Measurements from ENCODE around the gene TMA7.

TMA7 gene

DNA sequence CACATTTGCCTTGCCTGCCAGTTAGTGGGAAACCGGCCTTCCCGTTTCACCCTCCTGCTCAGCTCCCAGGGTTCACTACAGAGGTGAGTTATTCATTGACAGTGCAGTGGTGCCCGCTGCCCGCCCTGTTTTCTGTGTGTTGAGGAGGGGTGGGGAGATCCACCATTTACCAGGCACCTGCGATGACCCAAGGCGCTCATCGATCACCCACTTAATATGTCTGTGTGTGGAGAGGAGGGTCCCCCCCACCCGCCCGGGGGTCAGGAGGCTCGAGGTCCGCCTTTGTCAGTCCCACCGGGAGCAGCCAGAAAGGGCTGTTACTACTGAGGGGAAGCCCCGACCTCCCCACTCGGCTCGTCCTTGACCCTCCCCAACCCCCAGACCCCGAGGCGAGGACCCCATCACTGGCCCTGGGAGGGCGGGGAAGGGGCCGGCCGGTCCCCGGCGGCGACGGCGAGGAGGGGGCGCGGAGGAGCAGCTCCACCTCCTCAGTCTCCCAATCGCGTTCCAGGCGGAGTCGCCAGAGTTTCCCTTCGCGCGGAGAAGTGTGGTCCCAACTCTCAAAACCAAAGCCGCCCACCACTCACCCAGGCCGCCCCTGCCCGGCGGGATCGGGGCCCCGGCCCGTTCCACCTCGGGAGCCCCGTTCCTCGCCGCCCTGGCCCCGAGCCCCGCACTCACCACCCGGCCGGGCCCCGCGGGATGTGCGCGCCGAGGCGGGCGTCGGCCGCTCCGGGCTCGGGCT is 11.3 kb upstream of the TMA7 start:
- DNase-seq (ENCODE audit: extremely low read depth, low read depth): no peak
- peak overlapping the region; percentile 59 for H3K4me3 ChIP-seq (replicated peaks; ENCODE audit: low read depth, low read length)
- TF ChIP-seq, protein P1, sequence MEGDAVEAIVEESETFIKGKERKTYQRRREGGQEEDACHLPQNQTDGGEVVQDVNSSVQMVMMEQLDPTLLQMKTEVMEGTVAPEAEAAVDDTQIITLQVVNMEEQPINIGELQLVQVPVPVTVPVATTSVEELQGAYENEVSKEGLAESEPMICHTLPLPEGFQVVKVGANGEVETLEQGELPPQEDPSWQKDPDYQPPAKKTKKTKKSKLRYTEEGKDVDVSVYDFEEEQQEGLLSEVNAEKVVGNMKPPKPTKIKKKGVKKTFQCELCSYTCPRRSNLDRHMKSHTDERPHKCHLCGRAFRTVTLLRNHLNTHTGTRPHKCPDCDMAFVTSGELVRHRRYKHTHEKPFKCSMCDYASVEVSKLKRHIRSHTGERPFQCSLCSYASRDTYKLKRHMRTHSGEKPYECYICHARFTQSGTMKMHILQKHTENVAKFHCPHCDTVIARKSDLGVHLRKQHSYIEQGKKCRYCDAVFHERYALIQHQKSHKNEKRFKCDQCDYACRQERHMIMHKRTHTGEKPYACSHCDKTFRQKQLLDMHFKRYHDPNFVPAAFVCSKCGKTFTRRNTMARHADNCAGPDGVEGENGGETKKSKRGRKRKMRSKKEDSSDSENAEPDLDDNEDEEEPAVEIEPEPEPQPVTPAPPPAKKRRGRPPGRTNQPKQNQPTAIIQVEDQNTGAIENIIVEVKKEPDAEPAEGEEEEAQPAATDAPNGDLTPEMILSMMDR (IDR thresholded peaks at IDR 0.05; ENCODE audit: low read depth, low read length, missing control alignments): no peak

DNA sequence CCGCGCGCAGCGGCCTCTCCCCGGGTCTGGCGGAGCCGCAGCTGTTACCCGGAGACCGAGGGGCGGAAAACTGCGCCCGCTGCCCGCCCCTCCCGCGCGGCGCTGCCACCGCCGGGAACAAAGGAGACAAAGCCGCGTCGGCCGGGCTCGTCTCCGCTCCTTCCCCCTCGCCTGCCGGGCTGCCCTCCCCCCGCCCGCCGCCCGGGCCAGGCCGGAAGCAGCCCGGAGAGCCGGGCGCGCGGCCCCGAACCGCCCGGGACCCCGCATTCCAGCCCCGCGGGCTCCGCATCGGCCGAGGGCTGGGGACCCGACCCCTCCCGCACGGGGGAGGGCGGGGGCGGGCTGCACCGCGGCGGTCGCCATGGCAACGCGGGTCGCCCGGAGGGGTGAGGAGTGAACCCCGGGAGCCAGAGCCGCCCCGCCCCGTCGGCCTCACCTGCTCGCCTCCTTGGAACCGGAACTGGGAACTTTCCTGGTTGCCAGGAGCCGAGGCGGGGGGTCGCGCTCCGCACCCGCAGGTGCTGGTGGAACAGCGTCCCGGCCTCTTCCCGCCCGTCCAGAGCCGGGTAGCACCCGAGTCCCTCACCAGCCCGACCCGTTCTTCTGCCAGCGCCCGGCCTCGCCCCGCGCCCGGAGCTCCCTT is 10.6 kb upstream of the TMA7 start:
- peak overlapping the region; percentile 59 for H3K4me3 ChIP-seq (replicated peaks; ENCODE audit: low read depth, low read length)
- no peak for DNase-seq (ENCODE audit: extremely low read depth, low read depth)

DNA sequence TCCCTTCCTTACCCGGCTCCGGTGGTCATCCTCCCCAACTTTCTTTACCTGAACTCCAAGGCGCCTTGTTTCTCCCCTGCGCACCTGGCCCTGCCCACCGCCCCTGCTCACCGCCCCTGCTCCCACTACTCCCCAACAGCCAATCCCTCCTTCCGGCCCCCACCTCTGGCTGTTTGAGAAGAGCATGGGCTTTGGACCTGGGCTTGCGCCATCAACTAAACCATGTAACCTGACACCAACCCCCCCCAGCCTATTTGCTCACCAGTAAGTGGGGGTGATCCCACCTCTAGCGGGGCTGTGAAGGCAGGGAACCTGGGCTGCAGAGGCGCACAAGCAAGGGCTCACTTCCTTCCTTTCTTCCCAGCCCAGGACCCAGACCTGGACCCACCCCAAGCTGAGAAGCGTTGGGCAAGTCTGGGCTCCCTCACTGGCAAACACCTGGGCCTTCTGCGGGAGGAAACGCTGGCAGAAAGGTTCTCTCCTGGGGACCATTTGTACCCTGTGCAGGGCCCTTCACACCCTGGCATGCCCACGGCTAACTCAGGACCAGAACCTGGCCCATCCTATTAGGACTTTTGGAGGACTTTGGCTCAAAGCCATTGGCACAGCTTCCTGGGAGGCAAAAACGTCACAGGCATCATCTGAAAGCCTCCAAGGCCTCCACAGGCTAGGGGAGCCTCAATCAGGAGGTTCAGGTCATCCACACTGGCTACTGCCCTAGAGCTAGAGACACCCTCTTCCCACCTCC is 9.9 kb upstream of the TMA7 start, which contains the start of gene PLXNB1:
PLXNB1 (minus strand) TSS at position 127 of the 748 bp plus-strand sequence. CDS start 5,475 bp downstream, outside the sequence.
- peak within 1 kb of the TSS; percentile 59 for H3K4me3 ChIP-seq (replicated peaks; ENCODE audit: low read depth, low read length)
- no peak for DNase-seq (ENCODE audit: extremely low read depth, low read depth)
- TF ChIP-seq, protein P1 (IDR thresholded peaks at IDR 0.05; ENCODE audit: low read depth, low read length, missing control alignments): no peak

More for the DNA sequence above, 10.6 kb upstream of the TMA7 start:
- TF ChIP-seq, protein P1 (IDR thresholded peaks at IDR 0.05; ENCODE audit: low read depth, low read length, missing control alignments): no peak

DNA sequence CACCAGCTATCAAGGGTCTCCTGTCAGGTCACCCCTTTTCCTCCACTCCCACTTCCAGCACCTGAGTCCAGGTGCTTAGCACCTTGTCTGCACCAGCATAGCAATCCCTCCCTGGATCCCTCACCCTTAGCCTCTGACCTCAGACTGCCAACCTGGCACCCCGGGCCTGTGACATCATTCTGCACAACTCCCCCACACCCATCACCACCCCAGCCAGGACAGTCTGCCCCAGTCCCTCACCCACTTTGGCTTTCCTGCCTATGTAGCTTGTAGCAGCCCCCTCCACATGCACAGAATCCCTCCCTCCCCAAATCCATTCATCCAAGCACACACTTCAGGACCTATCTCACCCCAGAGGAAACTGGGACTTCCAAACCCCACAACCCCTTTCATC is 9.4 kb upstream of the TMA7 start:
- no peak overlapping the region for H3K4me3 ChIP-seq (replicated peaks; ENCODE audit: low read depth, low read length)
- DNase-seq (ENCODE audit: extremely low read depth, low read depth): no peak
- TF ChIP-seq, protein P1 (IDR thresholded peaks at IDR 0.05; ENCODE audit: low read depth, low read length, missing control alignments): no peak

DNA sequence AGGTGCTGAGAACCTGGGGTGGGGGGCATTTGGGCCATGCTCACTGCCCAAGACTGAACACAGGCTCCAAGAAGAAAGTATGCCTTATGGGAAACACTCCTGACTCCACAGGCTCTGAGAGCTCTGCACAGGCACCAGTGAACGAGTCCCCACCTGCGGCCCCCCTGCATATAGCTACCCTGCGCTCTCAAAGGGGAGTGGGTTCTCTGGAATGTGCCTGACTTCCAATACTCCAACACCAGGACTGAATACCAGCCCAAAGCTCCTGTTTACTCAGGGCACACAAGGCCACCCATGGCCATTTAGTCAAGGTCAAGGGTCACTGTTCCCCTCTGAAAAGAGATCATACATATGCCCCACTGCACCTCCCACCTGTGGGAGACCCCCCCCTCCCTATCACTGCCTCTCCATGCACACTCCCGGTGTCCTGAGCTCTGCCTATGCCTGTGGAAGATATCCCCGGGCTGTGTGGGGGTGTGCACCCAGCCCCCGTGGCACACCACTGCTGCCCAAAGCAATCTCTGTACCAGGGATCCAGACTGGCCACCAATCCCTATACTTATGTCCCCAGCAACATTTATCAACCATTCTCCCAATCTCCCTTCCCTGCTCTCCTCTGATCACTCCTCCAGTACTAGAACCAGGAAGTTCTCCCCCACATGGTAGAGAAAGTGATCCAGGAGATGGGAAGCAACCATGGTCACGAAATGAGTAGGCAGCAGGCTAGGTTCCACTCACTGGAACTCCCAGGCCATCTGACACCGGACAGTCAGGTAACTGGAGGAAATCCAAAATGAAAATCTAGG is 8.6 kb upstream of the TMA7 start:
- DNase-seq (ENCODE audit: extremely low read depth, low read depth): no peak
- TF ChIP-seq, protein P1 (IDR thresholded peaks at IDR 0.05; ENCODE audit: low read depth, low read length, missing control alignments): no peak
- no peak overlapping the region for H3K4me3 ChIP-seq (replicated peaks; ENCODE audit: low read depth, low read length)

All from HFF-Myc (cell line).